ENCODE results near the gene RUFY4. TPM values are rescaled to one million over a fixed set of nuclear protein-coding genes. Genes with fewer than 3 reads are reported as not detected.

RUFY4 gene
- total RNA-seq, 1 experiment from 2014 or later, result not detected

DNA sequence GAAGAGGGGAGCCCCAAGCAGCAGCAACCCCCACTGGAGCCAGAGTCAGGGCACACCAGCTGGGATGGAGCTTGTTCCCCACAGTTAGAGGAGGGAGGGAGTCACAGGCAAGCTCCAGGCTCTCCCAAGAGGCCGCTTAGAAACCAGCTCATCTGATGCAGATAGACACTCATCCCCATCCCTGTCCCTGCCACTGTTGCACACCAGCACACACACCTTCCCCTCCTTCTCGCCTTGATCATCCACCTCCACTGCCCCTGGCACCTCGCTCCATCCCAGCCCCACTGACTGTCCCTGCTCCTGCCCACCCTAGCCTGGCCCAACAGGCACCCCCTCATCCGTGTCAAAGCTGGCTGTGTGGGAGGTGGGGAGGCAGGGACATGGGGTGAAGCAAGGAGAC, 1.5 kb upstream of the RUFY4 start:
- intact Hi-C loops (cut with micrococcal nuclease; ENCODE audit: unreplicated experiment), result no loop called here
- H3K27ac ChIP-seq (ENCODE audit: low read length), result no peak overlapping the region
- DNase-seq (ENCODE audit: low read depth, low spot score), result no peak
- no peak overlapping the region for H3K4me3 ChIP-seq (ENCODE audit: low read depth in 2 of 2, low read length in 2 of 2)
- no peak for ATAC-seq
- in situ Hi-C loops (cut with HindIII; ENCODE audit: low pct_unique_long_range_greater_than_20kb, low sequenced_read_pairs), result no loop called here
- no peaks in the 10 kb centered on the region for H3K4me1 ChIP-seq (ENCODE audit: control insufficient read depth, insufficient read depth, low read length)
- TF ChIP-seq TCF7L2 (IDR thresholded peaks at IDR 0.05; ENCODE audit: low read depth, low read length), result no peak
- TF ChIP-seq CTCF (IDR thresholded peaks at IDR 0.05), result no peak
- TF ChIP-seq, protein P1, sequence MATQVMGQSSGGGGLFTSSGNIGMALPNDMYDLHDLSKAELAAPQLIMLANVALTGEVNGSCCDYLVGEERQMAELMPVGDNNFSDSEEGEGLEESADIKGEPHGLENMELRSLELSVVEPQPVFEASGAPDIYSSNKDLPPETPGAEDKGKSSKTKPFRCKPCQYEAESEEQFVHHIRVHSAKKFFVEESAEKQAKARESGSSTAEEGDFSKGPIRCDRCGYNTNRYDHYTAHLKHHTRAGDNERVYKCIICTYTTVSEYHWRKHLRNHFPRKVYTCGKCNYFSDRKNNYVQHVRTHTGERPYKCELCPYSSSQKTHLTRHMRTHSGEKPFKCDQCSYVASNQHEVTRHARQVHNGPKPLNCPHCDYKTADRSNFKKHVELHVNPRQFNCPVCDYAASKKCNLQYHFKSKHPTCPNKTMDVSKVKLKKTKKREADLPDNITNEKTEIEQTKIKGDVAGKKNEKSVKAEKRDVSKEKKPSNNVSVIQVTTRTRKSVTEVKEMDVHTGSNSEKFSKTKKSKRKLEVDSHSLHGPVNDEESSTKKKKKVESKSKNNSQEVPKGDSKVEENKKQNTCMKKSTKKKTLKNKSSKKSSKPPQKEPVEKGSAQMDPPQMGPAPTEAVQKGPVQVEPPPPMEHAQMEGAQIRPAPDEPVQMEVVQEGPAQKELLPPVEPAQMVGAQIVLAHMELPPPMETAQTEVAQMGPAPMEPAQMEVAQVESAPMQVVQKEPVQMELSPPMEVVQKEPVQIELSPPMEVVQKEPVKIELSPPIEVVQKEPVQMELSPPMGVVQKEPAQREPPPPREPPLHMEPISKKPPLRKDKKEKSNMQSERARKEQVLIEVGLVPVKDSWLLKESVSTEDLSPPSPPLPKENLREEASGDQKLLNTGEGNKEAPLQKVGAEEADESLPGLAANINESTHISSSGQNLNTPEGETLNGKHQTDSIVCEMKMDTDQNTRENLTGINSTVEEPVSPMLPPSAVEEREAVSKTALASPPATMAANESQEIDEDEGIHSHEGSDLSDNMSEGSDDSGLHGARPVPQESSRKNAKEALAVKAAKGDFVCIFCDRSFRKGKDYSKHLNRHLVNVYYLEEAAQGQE (IDR thresholded peaks at IDR 0.05; ENCODE audit: insufficient read depth in 1 of 2, low read depth in 2 of 2, low read length in 1 of 2), result no peak
- H3K9me3 ChIP-seq (ENCODE audit: control insufficient read depth, insufficient read depth, low read depth, low read length), result no peaks in the 10 kb centered on the region
- BruUV-seq (replicated peaks), result no TSS peak
- ChIA-PET CTCF (interaction anchor here (0.6 kb wide), 1 partner anchor 259 kb away, joined by 6 read pairs; no protein-coding TSS in a partner anchor), POLR2A (no interaction called here)
- H3K36me3 ChIP-seq (ENCODE audit: control insufficient read depth, insufficient read depth, low read length), result no peaks in the 10 kb centered on the region
- H3K27me3 ChIP-seq (ENCODE audit: control insufficient read depth, insufficient read depth, low read length), result no peaks in the 10 kb centered on the region

- in situ Hi-C loops (cut with HindIII; ENCODE audit: low pct_unique_long_range_greater_than_20kb, low sequenced_read_pairs), result no loop called here
Observed at GRCh38 chr2:218069606-218070300, 700 bp downstream of the RUFY4 start.

More at GRCh38 chr2:218069606-218070300, 700 bp downstream of the RUFY4 start:
- no TSS peak for BruUV-seq (replicated peaks)
- Histone ChIP-seq H3K4me1 (ENCODE audit: control insufficient read depth, insufficient read depth, low read length) (no peaks in the 10 kb centered on the region), H3K36me3 (ENCODE audit: control insufficient read depth, insufficient read depth, low read length) (no peaks in the 10 kb centered on the region), H3K9me3 (ENCODE audit: control insufficient read depth, insufficient read depth, low read depth, low read length) (no peaks in the 10 kb centered on the region), H3K27ac (ENCODE audit: low read length) (no peak overlapping the region), H3K4me3 (ENCODE audit: low read depth in 2 of 2, low read length in 2 of 2) (no peak overlapping the region), H3K27me3 (ENCODE audit: control insufficient read depth, insufficient read depth, low read length) (no peaks in the 10 kb centered on the region)
- CTCF ChIA-PET, result no interaction called here
- no peak for TF ChIP-seq CTCF (IDR thresholded peaks at IDR 0.05)
- no peak for TF ChIP-seq SIN3A (IDR thresholded peaks at IDR 0.05; ENCODE audit: borderline replicate concordance, insufficient read depth, low read depth, low read length)
- no peak for TF ChIP-seq TCF7L2 (IDR thresholded peaks at IDR 0.05; ENCODE audit: low read depth, low read length)
- TF ChIP-seq POLR2AphosphoS5 (IDR thresholded peaks at IDR 0.05; ENCODE audit: low read depth, low read length), result no peak
- TF ChIP-seq, protein P1 (IDR thresholded peaks at IDR 0.05; ENCODE audit: insufficient read depth in 1 of 2, low read depth in 2 of 2, low read length in 1 of 2), result no peak
- ATAC-seq (no peak), DNase-seq (ENCODE audit: low read depth, low spot score) (no peak)
- intact Hi-C loops (cut with micrococcal nuclease; ENCODE audit: unreplicated experiment), result loop anchor here (2.0 kb wide), 1 partner anchor 285 kb away; no protein-coding TSS in a partner anchor
- POLR2A ChIA-PET, result no interaction called here

All from Panc1 (cell line).